ENCODE measurements around the gene OXER1. TPM values are rescaled to one million over a fixed set of nuclear protein-coding genes. Genes with fewer than 3 reads are reported as not detected.

OXER1 gene
- total RNA-seq, 1 experiment from 2014 or later: not detected

DNA sequence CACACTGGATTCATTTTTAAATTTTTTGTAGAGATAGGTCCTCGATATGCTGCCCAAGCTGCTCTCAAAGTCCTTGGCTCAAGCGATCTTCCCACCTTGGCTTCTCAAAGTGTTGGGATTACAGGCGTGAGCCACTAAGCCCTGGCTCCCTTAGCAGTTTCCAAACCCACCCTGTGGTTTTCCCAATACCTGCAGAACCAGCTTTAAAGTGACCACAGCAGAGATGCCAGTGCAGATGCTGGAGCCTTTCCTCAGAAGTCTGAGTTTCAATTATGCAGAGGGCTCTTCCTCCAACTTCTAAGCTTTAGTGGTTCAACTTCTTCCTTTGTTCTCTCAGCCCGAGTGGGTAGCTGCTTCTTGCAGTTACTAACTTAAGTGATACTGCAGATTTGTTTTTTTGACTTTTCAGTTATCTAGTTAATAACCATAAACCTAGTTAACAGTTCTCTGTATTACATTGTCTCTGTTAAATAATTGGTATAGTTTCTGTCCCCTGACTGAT lies 36.6 kb upstream of the OXER1 start:
- Histone ChIP-seq H2AFZ (ENCODE audit: low read length) (no peak overlapping the region), H3K9me2 (replicated peaks; ENCODE audit: low read length) (no peaks in the 10 kb centered on the region), H3F3A (ENCODE audit: low read length, unreplicated experiment) (no peaks in the 10 kb centered on the region), H3K27ac (ENCODE audit: low read length) (no peak overlapping the region), H3K4me3 (ENCODE audit: low read length) (no peak overlapping the region), H3K9ac (ENCODE audit: low read length) (no peak overlapping the region), H3K27me3 (ENCODE audit: low read length) (no peaks in the 10 kb centered on the region), H3K4me1 (ENCODE audit: insufficient read depth, low read length) (no peaks in the 10 kb centered on the region), H3K36me3 (ENCODE audit: low read depth, low read length) (no peaks in the 10 kb centered on the region), H3K79me2 (ENCODE audit: low read length) (no peaks in the 10 kb centered on the region), H3K9me3 (ENCODE audit: low read length) (no peaks in the 10 kb centered on the region), H4K20me1 (ENCODE audit: low read length) (no peaks in the 10 kb centered on the region), H3K4me2 (ENCODE audit: low read length) (no peak overlapping the region)
- ChIA-PET POLR2A (ENCODE audit: unreplicated experiment) (interaction anchor here (0.6 to 1.2 kb wide), 2 partner anchors 9 to 18 kb away, joined by 4 to 14 read pairs; no protein-coding TSS in a partner anchor), CTCF (no interaction called here)
- ATAC-seq: no peak
- no peak for DNase-seq
- TF ChIP-seq EZH2phosphoT487 (IDR thresholded peaks at IDR 0.05; ENCODE audit: borderline replicate concordance, low read length) (no peak), EZH2 (IDR thresholded peaks at IDR 0.05; ENCODE audit: low read length, unreplicated experiment) (no peak)
- TF ChIP-seq, protein P1, sequence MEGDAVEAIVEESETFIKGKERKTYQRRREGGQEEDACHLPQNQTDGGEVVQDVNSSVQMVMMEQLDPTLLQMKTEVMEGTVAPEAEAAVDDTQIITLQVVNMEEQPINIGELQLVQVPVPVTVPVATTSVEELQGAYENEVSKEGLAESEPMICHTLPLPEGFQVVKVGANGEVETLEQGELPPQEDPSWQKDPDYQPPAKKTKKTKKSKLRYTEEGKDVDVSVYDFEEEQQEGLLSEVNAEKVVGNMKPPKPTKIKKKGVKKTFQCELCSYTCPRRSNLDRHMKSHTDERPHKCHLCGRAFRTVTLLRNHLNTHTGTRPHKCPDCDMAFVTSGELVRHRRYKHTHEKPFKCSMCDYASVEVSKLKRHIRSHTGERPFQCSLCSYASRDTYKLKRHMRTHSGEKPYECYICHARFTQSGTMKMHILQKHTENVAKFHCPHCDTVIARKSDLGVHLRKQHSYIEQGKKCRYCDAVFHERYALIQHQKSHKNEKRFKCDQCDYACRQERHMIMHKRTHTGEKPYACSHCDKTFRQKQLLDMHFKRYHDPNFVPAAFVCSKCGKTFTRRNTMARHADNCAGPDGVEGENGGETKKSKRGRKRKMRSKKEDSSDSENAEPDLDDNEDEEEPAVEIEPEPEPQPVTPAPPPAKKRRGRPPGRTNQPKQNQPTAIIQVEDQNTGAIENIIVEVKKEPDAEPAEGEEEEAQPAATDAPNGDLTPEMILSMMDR (conservative IDR thresholded peaks at IDR 0.05; ENCODE audit: low read depth, low read length): no peak
- intact Hi-C loops (cut with micrococcal nuclease): no loop called here
- no TSS peak for BruUV-seq (replicated peaks)

DNA sequence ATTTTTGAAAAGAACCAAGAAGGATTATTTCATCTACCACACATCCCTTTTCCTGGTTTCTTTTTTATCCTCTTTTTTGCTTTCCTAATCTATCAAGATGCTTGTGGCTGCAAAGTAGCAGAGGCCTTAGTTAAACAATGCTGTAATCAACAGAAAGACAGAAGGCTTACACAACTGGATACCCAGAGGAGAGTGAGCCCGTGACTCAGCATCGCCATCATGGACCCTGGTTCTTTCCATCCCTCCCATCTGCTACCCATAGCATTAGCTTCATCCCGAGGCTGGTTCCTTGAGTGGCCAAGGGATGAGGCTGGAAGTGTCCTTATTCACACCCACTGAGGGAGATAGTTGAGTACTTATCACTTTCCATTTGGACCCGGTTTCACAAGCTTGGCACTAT lies 35.9 kb upstream of the OXER1 start:
- DNase-seq (no peak), ATAC-seq (no peak)
- no peaks in the 10 kb centered on the region for H3K4me1 ChIP-seq (ENCODE audit: insufficient read depth, low read length)
- no peaks in the 10 kb centered on the region for H3K9me2 ChIP-seq (replicated peaks; ENCODE audit: low read length)
- H2AFZ ChIP-seq (ENCODE audit: low read length): no peak overlapping the region
- H3K27me3 ChIP-seq (ENCODE audit: low read length): no peaks in the 10 kb centered on the region
- POLR2A ChIA-PET (ENCODE audit: unreplicated experiment): interaction anchor here (1.2 kb wide), 1 partner anchor 10 kb away, joined by 4 read pairs; no protein-coding TSS in a partner anchor
- H4K20me1 ChIP-seq (ENCODE audit: low read length): no peaks in the 10 kb centered on the region
- CTCF ChIA-PET: no interaction called here
- no peak overlapping the region for H3K4me2 ChIP-seq (ENCODE audit: low read length)
- intact Hi-C loops (cut with micrococcal nuclease): no loop called here
- BruUV-seq (replicated peaks): no TSS peak
- no peak overlapping the region for H3K4me3 ChIP-seq (ENCODE audit: low read length)
- no peaks in the 10 kb centered on the region for H3K79me2 ChIP-seq (ENCODE audit: low read length)
- no peak overlapping the region for H3K27ac ChIP-seq (ENCODE audit: low read length)
- H3K36me3 ChIP-seq (ENCODE audit: low read depth, low read length): no peaks in the 10 kb centered on the region
- no peak for TF ChIP-seq EZH2phosphoT487 (IDR thresholded peaks at IDR 0.05; ENCODE audit: borderline replicate concordance, low read length)
- TF ChIP-seq, protein P1 (conservative IDR thresholded peaks at IDR 0.05; ENCODE audit: low read depth, low read length): no peak
- no peak for TF ChIP-seq EZH2 (IDR thresholded peaks at IDR 0.05; ENCODE audit: low read length, unreplicated experiment)
- no peaks in the 10 kb centered on the region for H3F3A ChIP-seq (ENCODE audit: low read length, unreplicated experiment)
- no peaks in the 10 kb centered on the region for H3K9me3 ChIP-seq (ENCODE audit: low read length)
- no peak overlapping the region for H3K9ac ChIP-seq (ENCODE audit: low read length)

DNA sequence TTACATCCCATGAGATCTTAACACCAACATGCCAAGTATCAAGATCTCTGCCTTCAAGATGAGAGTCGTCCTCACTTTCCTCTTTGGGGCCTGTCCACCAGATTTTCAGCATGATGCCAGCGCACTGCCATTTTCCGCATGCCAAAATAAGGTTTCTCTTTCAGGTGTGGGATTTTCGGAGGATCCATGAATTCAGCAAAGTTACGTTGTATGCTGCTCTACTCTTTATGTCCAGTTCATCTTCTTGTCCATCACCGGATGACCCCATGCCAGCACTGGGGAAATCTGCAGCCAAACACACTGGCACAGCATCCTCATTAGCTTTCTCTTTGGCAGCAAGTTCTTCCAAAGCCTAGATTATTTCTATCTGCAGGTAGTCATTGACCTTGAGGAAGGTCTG lies 33.3 kb upstream of the OXER1 start:
- no peaks in the 10 kb centered on the region for H3K79me2 ChIP-seq (ENCODE audit: low read length)
- ChIA-PET CTCF (no interaction called here), POLR2A (ENCODE audit: unreplicated experiment) (no interaction called here)
- no peaks in the 10 kb centered on the region for H3K9me3 ChIP-seq (ENCODE audit: low read length)
- no peak overlapping the region for H3K4me3 ChIP-seq (ENCODE audit: low read length)
- no peak for DNase-seq
- no peaks in the 10 kb centered on the region for H3K9me2 ChIP-seq (replicated peaks; ENCODE audit: low read length)
- ATAC-seq: no peak
- H3K9ac ChIP-seq (ENCODE audit: low read length): no peak overlapping the region
- TF ChIP-seq EZH2phosphoT487 (IDR thresholded peaks at IDR 0.05; ENCODE audit: borderline replicate concordance, low read length) (no peak), EZH2 (IDR thresholded peaks at IDR 0.05; ENCODE audit: low read length, unreplicated experiment) (no peak)
- TF ChIP-seq, protein P1 (conservative IDR thresholded peaks at IDR 0.05; ENCODE audit: low read depth, low read length): no peak
- H3K36me3 ChIP-seq (ENCODE audit: low read depth, low read length): no peaks in the 10 kb centered on the region
- H3K27ac ChIP-seq (ENCODE audit: low read length): no peak overlapping the region
- no peaks in the 10 kb centered on the region for H3K27me3 ChIP-seq (ENCODE audit: low read length)
- no peak overlapping the region for H3K4me2 ChIP-seq (ENCODE audit: low read length)
- no peaks in the 10 kb centered on the region for H3F3A ChIP-seq (ENCODE audit: low read length, unreplicated experiment)
- BruUV-seq (replicated peaks): no TSS peak
- no peaks in the 10 kb centered on the region for H3K4me1 ChIP-seq (ENCODE audit: insufficient read depth, low read length)
- H4K20me1 ChIP-seq (ENCODE audit: low read length): no peaks in the 10 kb centered on the region
- no peak overlapping the region for H2AFZ ChIP-seq (ENCODE audit: low read length)
- intact Hi-C loops (cut with micrococcal nuclease): no loop called here
